ENCODE measurements around the gene CDX2. TPM values are rescaled to one million over a fixed set of nuclear protein-coding genes. Genes with fewer than 3 reads are reported as not detected.

Gene CDX2
- total RNA-seq, 1 donor from 2014 or later = 11.3 TPM

GRCh38 chr13:27972478-27972820 is 3.3 kb upstream of the CDX2 start:
- Mint-ChIP-seq H3K4me3 (no peak overlapping the region), H3K4me1 (ENCODE audit: unreplicated experiment) (peaks cover 6% of the 10 kb centered on the region)
- no peak for DNase-seq (ENCODE audit: extremely low spot score, unreplicated experiment)

GRCh38 chr13:27971776-27972477 is 2.8 kb upstream of the CDX2 start:
- H3K9me3 Mint-ChIP-seq = no peaks in the 10 kb centered on the region
- H3K27ac Mint-ChIP-seq = no peak overlapping the region
- no peak overlapping the region for H3K4me3 Mint-ChIP-seq
- TF ChIP-seq CTCF (conservative IDR thresholded peaks at IDR 0.05) = no peak
- peaks cover 10% of the 10 kb centered on the region for H3K4me1 Mint-ChIP-seq (ENCODE audit: unreplicated experiment)
- no peak for DNase-seq (ENCODE audit: extremely low spot score, unreplicated experiment)
- H3K27me3 Mint-ChIP-seq = peaks cover 98% of the 10 kb centered on the region
- no peaks in the 10 kb centered on the region for H3K36me3 Mint-ChIP-seq

More at GRCh38 chr13:27972478-27972820, 3.3 kb upstream of the CDX2 start:
- no peaks in the 10 kb centered on the region for H3K9me3 Mint-ChIP-seq
- no peaks in the 10 kb centered on the region for H3K36me3 Mint-ChIP-seq
- H3K27ac Mint-ChIP-seq = no peak overlapping the region
- H3K27me3 Mint-ChIP-seq = peaks cover 98% of the 10 kb centered on the region
- TF ChIP-seq CTCF (conservative IDR thresholded peaks at IDR 0.05) = no peak

- H3K27me3 Mint-ChIP-seq = peaks cover 98% of the 10 kb centered on the region
- no peak overlapping the region for H3K27ac Mint-ChIP-seq
- no peak for TF ChIP-seq CTCF (conservative IDR thresholded peaks at IDR 0.05)
- no peak overlapping the region for H3K4me3 Mint-ChIP-seq
- no peaks in the 10 kb centered on the region for H3K9me3 Mint-ChIP-seq
- peaks cover 10% of the 10 kb centered on the region for H3K4me1 Mint-ChIP-seq (ENCODE audit: unreplicated experiment)
- H3K36me3 Mint-ChIP-seq = no peaks in the 10 kb centered on the region
- DNase-seq (ENCODE audit: extremely low spot score, unreplicated experiment) = no peak
Measured at GRCh38 chr13:27971236-27971645, 2.1 kb upstream of the CDX2 start.

- H3K27ac Mint-ChIP-seq = no peak overlapping the region
- H3K27me3 Mint-ChIP-seq = peaks cover 98% of the 10 kb centered on the region
- H3K4me3 Mint-ChIP-seq = peak overlapping the region; percentile 49
- TF ChIP-seq CTCF (conservative IDR thresholded peaks at IDR 0.05) = no peak
- DNase-seq (ENCODE audit: extremely low spot score, unreplicated experiment) = peak; percentile 59
- peaks cover 10% of the 10 kb centered on the region for H3K4me1 Mint-ChIP-seq (ENCODE audit: unreplicated experiment)
- no peaks in the 10 kb centered on the region for H3K9me3 Mint-ChIP-seq
- H3K36me3 Mint-ChIP-seq = no peaks in the 10 kb centered on the region
Measured at GRCh38 chr13:27970382-27971235, 1.5 kb upstream of the CDX2 start.

GRCh38 chr13:27969866-27970229 is 733 bp upstream of the CDX2 start:
- Mint-ChIP-seq H3K36me3 (no peaks in the 10 kb centered on the region), H3K27me3 (peaks cover 98% of the 10 kb centered on the region), H3K27ac (peak overlapping the region; percentile 76), H3K9me3 (no peaks in the 10 kb centered on the region), H3K4me3 (peak overlapping the region; percentile 78), H3K4me1 (ENCODE audit: unreplicated experiment) (peaks cover 10% of the 10 kb centered on the region)
- TF ChIP-seq CTCF (conservative IDR thresholded peaks at IDR 0.05) = no peak
- DNase-seq (ENCODE audit: extremely low spot score, unreplicated experiment) = no peak

All from type B pancreatic cell (in vitro differentiated cells).